ENCODE measurements around the gene TRIM71.
"Not testable (repeated sequence)": the region's sequence is repeated elsewhere in the genome, so short reads cannot be mapped to it uniquely, and the experiment has no call there.

The TRIM71 gene

GRCh38 chr3:32890420-32891276, 72.9 kb downstream of the TRIM71 start:
- DNase-seq (ENCODE audit: low spot score) = no peak

GRCh38 chr3:32891365-32891764, 73.6 kb downstream of the TRIM71 start:
- DNase-seq (ENCODE audit: low spot score) = no peak

- no peak for DNase-seq (ENCODE audit: low spot score)
Observed at GRCh38 chr3:32892625-32893598, 75.1 kb downstream of the TRIM71 start.

DNA sequence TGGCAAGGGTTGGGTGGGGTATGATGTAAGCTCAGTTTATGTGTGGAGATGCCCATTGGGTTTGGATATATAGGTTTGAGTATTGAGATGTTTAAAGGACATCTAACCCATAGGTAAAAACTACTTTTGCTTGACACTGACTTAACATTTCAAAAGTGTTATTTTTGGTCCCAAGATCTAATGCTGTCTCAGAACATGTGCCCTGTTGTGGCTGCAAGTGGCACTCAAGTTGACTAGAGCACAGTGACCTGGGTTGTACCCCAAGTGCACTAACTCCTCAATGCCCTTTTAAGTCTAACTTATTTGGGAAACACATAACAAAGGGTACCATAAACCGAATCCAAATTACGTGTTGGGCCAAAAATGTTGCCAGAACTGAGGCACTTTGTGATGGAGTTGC, 77.2 kb downstream of the TRIM71 start:
- no peak for DNase-seq (ENCODE audit: low spot score)

- no peak for DNase-seq (ENCODE audit: low spot score)
Observed at GRCh38 chr3:32895701-32896100, 77.9 kb downstream of the TRIM71 start.

- no peak for DNase-seq (ENCODE audit: low spot score)
Observed at GRCh38 chr3:32896143-32896542, 78.3 kb downstream of the TRIM71 start.

DNA sequence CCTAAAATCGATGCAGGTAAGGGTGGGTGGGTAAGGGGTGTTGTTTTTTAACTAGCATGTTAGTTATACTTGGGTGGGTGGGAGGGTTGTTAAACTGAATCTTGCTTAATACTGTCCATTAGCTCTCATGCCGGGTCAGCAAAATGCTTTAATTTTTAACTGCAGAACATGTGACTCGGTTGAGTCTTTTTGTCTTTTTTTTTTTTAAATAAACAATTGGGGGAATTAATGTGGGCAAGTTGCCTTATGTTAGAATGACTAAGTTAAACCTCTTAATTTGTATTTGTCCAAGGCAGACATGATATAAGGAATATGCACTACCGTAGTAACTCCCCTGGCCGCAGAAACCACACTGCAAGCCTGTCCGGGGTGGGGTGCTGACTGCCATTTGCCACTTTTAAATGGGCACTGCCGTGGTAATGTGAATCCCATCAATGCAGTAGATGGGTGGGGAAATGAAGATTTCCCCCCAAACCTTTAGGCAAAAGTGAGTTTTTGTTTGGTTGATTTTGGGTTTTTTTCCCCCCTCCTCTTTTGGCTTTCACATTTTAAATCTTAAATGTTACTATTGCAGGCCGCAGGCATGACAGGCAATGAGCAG, 79.3 kb downstream of the TRIM71 start:
- DNase-seq (ENCODE audit: low spot score) = no peak

DNA sequence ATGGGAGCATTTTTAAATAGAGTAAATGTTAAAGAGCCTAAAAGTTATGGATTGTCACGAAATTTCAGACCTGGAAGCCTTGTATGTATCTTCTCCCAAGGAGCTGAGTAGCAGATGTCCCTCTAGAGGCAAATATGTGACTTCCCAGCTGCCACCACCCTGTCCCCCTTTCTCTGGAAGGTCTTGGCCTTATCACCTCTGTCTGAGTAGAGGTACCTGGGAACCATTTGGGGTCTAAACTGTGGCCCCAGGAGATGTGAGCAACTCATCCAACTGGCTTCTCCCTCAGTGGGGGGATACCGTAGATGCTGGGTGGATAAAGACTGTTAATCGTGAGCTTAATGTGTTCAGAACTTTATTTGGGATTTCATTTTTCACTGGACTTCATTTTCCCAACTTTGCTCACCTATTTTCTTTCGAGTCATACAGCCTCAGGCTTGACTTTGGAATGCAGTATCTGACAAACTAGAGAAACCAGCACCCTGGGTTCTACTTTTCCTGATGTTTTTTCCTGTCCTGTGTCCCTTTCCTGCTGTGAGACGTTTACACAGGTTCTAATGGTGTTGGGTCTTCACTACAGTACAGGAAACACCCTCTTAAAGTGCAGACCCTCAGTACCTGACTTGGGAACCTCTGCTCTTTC, 80.3 kb downstream of the TRIM71 start:
- no peak for DNase-seq (ENCODE audit: low spot score)

DNA sequence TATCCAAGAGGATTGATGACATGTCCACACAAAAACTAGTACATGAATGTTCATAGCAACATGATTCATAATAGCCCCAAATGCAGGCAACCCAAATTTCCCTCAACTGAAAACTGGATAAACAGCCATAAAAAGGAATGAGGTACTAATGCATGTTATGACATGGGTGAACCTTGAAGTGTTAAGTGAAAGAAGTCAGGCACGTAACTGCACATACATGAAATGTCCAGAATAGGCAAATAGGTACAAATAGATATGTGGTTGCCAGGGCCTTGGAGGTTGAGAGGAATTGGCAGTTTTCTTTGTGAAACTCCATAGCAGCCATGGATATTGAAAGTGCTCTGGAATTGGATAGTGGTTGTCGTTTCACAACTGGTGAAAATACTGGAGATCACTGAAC, 81.5 kb downstream of the TRIM71 start:
- DNase-seq (ENCODE audit: low spot score) = no peak

GRCh38 chr3:32901005-32901932, 83.5 kb downstream of the TRIM71 start:
- DNase-seq (ENCODE audit: low spot score) = no peak

GRCh38 chr3:32902887-32903371, 85.1 kb downstream of the TRIM71 start:
- peak; percentile 34 for DNase-seq (ENCODE audit: low spot score)

- no peak for DNase-seq (ENCODE audit: low spot score)
Observed at GRCh38 chr3:32903953-32904352, 86.2 kb downstream of the TRIM71 start.

DNA sequence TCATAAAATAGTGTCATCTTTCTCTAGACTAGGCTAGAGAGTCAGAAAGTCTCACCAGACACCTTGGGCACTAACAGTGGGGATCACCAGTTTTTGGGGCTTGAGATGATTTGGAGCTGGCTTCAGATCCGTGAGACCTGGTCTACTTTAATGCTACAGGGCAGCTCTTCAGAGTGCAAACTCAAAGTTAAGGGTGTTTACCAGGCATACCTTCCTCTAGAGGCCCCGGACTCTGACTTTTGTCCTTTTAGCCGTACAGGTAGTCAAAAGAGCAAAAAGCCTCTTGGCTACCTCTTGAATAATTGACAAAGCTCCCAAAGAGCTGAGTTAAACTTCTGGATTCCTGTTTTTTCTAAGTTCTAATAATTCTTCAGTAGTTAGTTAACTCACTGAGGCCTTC, 92.2 kb downstream of the TRIM71 start:
- no peak for DNase-seq (ENCODE audit: low spot score)

GRCh38 chr3:32910954-32911353, 93.2 kb downstream of the TRIM71 start:
- DNase-seq (ENCODE audit: low spot score) = no peak

GRCh38 chr3:32912046-32912445, 94.2 kb downstream of the TRIM71 start:
- no peak for DNase-seq (ENCODE audit: low spot score)

DNA sequence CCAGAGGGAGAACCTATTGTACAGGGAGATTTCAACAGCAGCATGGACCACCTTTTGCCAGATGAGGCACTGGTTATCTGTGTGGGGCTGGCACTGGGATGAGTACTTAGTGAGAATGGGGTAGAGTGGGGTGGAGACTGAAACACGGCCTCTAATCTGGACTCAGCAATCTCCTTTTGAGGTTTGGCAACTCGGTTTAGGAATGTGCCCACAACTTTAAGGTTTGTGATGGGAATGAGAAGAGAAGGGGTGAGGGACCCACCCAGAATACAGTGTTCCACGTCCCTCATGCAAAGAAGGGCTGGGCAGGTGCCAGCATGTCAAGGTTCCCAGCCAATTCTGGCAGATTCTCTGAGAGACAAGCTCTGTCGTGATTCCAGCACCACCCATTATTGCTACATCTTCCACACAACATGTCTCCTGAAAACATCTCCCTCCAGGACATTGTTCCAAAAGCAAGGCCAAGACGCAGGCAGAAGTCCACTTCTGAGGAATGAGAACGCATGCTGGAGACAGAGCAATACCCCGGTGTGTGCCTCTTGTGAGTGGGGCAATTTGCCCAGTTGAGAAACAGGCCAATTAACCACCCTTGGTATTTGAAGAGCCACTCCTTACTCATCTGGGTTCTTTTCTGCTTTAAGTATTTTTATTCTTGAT, 96.1 kb downstream of the TRIM71 start:
- DNase-seq (ENCODE audit: low spot score) = no peak

- DNase-seq (ENCODE audit: low spot score) = no peak
Observed at GRCh38 chr3:32919920-32920319, 102.1 kb downstream of the TRIM71 start.

DNA sequence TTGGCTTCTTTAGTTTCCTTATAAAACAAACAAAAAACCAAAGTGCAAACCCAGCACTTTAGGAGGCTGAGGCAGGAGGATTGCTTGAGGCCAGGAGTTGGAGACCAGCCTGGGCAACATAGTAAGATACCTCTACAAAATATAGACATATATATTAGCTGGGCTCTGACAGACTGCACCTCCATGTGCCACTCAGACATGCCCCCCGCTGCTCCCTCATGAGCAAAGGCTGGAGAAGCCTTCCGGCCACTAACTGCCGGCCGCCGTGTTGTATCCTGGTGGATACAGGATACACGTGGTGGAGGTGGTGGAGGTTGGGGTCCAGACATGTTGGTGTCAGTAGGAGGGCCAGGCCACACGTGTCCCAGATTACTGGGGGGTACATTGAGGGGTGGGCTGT, 104.3 kb downstream of the TRIM71 start:
- DNase-seq (ENCODE audit: low spot score) = no peak

- no peak for DNase-seq (ENCODE audit: low spot score)
Observed at GRCh38 chr3:32930161-32930560, 112.4 kb downstream of the TRIM71 start.

GRCh38 chr3:32931273-32931672, 113.5 kb downstream of the TRIM71 start:
- DNase-seq (ENCODE audit: low spot score) = not testable (repeated sequence)

Measured in activated CD4-positive, alpha-beta T cell treated with anti-CD3 and anti-CD28 coated beads, Interleukin-2, Interleukin-4, amounts not matched to agents 100 ng/mL and 50 ng/mL, durations not matched to agents 16 hours and 8 hours (primary cell).